ENCODE results near the gene FOXN3.

The FOXN3 gene

GRCh38 chr14:89382901-89383845 lies 33.9 kb downstream of the FOXN3 start:
- no peak for DNase-seq

- DNase-seq, result no peak
Measured at GRCh38 chr14:89382487-89382886, 34.5 kb downstream of the FOXN3 start.

- DNase-seq, result no peak
Measured at GRCh38 chr14:89379891-89380820, 36.9 kb downstream of the FOXN3 start.

- no peak for DNase-seq
Measured at GRCh38 chr14:89379006-89379405, 38.0 kb downstream of the FOXN3 start.

GRCh38 chr14:89378119-89378518 lies 38.9 kb downstream of the FOXN3 start:
- peak; percentile 49 for DNase-seq

- no peak for DNase-seq
Measured at GRCh38 chr14:89377544-89377943, 39.5 kb downstream of the FOXN3 start.

- DNase-seq, result no peak
Measured at GRCh38 chr14:89374908-89375307, 42.1 kb downstream of the FOXN3 start.

- DNase-seq, result no peak
Measured at GRCh38 chr14:89373185-89373584, 43.8 kb downstream of the FOXN3 start.

- DNase-seq, result no peak
Measured at GRCh38 chr14:89372512-89372883, 44.5 kb downstream of the FOXN3 start.

- DNase-seq, result no peak
Measured at GRCh38 chr14:89371585-89372511, 45.2 kb downstream of the FOXN3 start.

GRCh38 chr14:89370781-89371180 lies 46.3 kb downstream of the FOXN3 start:
- DNase-seq, result no peak

GRCh38 chr14:89370381-89370780 lies 46.7 kb downstream of the FOXN3 start:
- DNase-seq, result no peak

GRCh38 chr14:89369656-89370055 lies 47.4 kb downstream of the FOXN3 start:
- DNase-seq, result no peak

- no peak for DNase-seq
Measured at GRCh38 chr14:89368490-89369477, 48.2 kb downstream of the FOXN3 start.

- DNase-seq, result no peak
Measured at GRCh38 chr14:89367779-89368120, 49.3 kb downstream of the FOXN3 start.

GRCh38 chr14:89366864-89367778 lies 49.9 kb downstream of the FOXN3 start:
- no peak for DNase-seq

- peak; percentile 61 for DNase-seq
Measured at GRCh38 chr14:89365061-89365801, 51.8 kb downstream of the FOXN3 start.

GRCh38 chr14:89364316-89364715 lies 52.7 kb downstream of the FOXN3 start:
- no peak for DNase-seq

GRCh38 chr14:89360277-89360676 lies 56.8 kb downstream of the FOXN3 start:
- no peak for DNase-seq

Measured in stimulated activated CD8-positive, alpha-beta memory T cell treated with anti-CD3 and anti-CD28 coated beads, Interleukin-4, amount 100 ng/mL, for 48 hours (primary cell).